ENCODE data around the gene L3MBTL2.
"Not testable (repeated sequence)": the region's sequence is repeated elsewhere in the genome, so short reads cannot be mapped to it uniquely, and the experiment has no call there.

Gene L3MBTL2

DNA sequence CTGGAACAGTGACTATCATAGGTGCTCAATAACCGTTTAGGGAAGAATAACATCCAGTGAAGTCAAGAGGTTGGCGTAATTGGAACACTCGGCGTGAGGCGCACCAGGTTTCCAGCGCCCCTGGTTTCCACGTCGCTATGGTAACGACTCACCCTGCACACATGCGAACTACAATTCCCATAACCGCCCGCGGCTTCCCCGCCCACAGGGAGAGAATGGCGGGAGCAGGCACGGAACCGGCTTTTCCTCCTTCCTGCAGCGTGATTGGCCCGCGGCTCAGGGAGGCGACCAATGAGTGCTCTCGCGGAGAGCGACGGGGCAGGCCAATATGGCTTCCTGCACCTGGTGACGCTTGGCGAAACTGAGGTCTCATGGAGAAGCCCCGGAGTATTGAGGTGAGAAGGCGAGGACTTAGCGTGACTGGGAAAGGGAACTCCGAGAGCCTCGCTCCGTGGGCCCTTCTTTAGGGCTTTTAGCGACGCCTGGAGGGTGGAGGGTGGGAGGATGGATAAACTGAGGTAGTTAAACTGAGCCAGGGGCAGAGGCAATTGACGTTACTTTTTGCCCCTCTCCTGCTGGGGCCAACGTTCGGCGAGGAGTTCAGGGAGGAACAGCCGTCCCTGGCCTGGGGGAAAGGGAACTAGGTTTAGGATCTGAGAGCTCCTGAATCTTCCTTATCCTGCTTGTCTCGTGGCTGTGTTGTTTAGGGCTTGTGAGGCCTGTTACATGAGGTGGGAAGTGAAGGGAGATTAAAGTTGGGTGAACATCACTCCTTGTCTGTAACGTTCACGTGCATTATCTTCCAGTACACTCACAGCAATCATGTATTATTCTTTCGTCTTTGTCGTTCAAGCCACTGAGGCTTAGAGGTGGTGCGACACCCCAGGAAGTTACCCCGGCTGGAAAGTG lies at the start of gene L3MBTL2:
L3MBTL2 (plus strand) TSS at position 321 of the 909 bp plus-strand sequence; CDS start at position 372, 51 bp downstream.
- Mint-ChIP-seq H3K4me1 (peaks cover 39% of the 10 kb centered on the region), H3K36me3 (peaks cover 3% of the 10 kb centered on the region), H3K27me3 (no peaks in the 10 kb centered on the region), H3K4me3 (peak within 1 kb of the TSS; percentile 97), H3K27ac (peak within 1 kb of the TSS; percentile 97), H3K9me3 (no peaks in the 10 kb centered on the region)

DNA sequence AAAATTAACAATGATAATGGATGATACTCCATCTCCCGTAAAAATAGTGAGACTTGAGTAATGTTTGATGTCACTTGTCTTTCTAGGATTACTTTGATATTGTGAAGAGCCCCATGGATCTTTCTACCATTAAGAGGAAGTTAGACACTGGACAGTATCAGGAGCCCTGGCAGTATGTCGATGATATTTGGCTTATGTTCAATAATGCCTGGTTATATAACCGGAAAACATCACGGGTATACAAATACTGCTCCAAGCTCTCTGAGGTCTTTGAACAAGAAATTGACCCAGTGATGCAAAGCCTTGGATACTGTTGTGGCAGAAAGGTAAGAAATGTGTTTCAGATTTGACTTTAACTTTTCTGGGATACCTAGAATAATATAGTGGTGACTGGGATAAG lies 48.0 kb upstream of the L3MBTL2 start:
- peaks cover 4% of the 10 kb centered on the region for H3K4me1 Mint-ChIP-seq
- peaks cover 13% of the 10 kb centered on the region for H3K36me3 Mint-ChIP-seq
- no peaks in the 10 kb centered on the region for H3K9me3 Mint-ChIP-seq
- H3K27me3 Mint-ChIP-seq: no peaks in the 10 kb centered on the region
- no peak overlapping the region for H3K4me3 Mint-ChIP-seq
- H3K27ac Mint-ChIP-seq: peak overlapping the region; percentile 74

DNA sequence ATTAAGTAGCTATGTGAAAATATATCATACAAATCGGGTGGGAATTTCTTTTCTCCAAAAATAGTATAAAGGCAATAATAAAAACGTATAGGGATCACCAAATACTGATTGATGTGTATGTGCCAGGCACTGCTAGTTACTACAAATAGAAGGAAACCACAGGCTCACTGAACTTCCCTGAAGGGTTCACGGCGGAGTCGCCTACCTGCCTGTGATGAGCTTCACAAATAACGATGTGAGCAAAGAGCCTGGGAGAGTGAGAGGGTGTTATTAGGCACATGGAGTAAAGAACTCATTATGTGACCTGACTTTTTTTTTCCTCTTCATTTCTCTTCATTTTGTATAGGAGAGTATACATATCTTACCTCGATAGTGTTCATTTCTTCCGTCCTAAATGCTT lies 36.0 kb upstream of the L3MBTL2 start:
- Mint-ChIP-seq H3K4me1 (peaks cover 6% of the 10 kb centered on the region), H3K27ac (peak overlapping the region; percentile 13), H3K36me3 (peaks cover 16% of the 10 kb centered on the region), H3K4me3 (no peak overlapping the region), H3K9me3 (no peaks in the 10 kb centered on the region), H3K27me3 (no peaks in the 10 kb centered on the region)

DNA sequence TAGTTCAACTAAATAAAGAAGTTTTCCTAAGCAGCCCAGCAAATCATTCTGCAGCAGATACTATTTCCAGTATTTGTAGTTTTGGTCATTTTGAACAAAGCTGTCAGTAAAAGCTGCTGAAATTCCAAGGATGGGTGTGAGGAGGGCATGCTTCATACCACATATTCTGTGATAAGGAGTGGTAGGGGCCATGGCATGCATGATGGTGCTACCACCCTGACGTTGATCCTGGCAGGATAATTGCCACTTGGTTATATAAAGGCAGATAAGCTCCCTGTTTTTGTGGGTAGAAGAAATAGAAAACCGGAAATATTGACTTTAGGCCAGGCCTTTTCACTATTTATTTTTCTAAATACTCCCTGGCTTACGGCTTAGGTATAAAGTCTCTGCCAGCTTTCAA lies 33.1 kb upstream of the L3MBTL2 start:
- H3K27me3 Mint-ChIP-seq: no peaks in the 10 kb centered on the region
- peaks cover 21% of the 10 kb centered on the region for H3K4me1 Mint-ChIP-seq
- peak overlapping the region; percentile 79 for H3K27ac Mint-ChIP-seq
- no peaks in the 10 kb centered on the region for H3K9me3 Mint-ChIP-seq
- no peak overlapping the region for H3K4me3 Mint-ChIP-seq
- peaks cover 16% of the 10 kb centered on the region for H3K36me3 Mint-ChIP-seq

DNA sequence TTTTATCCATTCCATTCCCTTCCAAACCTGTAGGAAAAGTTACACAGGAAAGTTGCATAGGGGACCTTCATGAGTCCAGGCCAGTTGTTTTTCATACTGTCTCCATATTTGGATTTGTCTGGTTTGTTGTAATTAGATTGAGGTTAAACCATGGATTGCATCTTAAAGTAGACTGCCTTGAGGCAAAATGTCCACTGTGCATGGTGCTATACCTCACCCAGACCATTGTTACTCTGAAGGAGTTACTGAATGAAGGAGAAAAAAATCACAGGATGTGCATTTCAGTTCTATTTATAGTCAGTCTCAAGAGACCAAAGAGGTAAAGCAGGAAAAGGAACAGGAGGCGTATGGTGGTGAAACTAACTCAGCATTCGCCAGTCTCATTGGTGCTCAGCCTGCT lies 29.6 kb upstream of the L3MBTL2 start:
- no peaks in the 10 kb centered on the region for H3K9me3 Mint-ChIP-seq
- H3K4me1 Mint-ChIP-seq: peaks cover 21% of the 10 kb centered on the region
- no peak overlapping the region for H3K27ac Mint-ChIP-seq
- H3K36me3 Mint-ChIP-seq: peaks cover 17% of the 10 kb centered on the region
- H3K27me3 Mint-ChIP-seq: no peaks in the 10 kb centered on the region
- H3K4me3 Mint-ChIP-seq: no peak overlapping the region

DNA sequence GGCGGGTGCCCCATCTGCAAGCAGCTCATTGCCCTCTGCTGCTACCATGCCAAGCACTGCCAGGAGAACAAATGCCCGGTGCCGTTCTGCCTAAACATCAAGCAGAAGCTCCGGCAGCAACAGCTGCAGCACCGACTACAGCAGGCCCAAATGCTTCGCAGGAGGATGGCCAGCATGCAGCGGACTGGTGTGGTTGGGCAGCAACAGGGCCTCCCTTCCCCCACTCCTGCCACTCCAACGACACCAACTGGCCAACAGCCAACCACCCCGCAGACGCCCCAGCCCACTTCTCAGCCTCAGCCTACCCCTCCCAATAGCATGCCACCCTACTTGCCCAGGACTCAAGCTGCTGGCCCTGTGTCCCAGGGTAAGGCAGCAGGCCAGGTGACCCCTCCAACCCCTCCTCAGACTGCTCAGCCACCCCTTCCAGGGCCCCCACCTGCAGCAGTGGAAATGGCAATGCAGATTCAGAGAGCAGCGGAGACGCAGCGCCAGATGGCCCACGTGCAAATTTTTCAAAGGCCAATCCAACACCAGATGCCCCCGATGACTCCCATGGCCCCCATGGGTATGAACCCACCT lies 28.0 kb upstream of the L3MBTL2 start:
- no peak overlapping the region for H3K4me3 Mint-ChIP-seq
- H3K4me1 Mint-ChIP-seq: peaks cover 25% of the 10 kb centered on the region
- H3K27me3 Mint-ChIP-seq: no peaks in the 10 kb centered on the region
- H3K36me3 Mint-ChIP-seq: peaks cover 17% of the 10 kb centered on the region
- H3K9me3 Mint-ChIP-seq: no peaks in the 10 kb centered on the region
- H3K27ac Mint-ChIP-seq: no peak overlapping the region

DNA sequence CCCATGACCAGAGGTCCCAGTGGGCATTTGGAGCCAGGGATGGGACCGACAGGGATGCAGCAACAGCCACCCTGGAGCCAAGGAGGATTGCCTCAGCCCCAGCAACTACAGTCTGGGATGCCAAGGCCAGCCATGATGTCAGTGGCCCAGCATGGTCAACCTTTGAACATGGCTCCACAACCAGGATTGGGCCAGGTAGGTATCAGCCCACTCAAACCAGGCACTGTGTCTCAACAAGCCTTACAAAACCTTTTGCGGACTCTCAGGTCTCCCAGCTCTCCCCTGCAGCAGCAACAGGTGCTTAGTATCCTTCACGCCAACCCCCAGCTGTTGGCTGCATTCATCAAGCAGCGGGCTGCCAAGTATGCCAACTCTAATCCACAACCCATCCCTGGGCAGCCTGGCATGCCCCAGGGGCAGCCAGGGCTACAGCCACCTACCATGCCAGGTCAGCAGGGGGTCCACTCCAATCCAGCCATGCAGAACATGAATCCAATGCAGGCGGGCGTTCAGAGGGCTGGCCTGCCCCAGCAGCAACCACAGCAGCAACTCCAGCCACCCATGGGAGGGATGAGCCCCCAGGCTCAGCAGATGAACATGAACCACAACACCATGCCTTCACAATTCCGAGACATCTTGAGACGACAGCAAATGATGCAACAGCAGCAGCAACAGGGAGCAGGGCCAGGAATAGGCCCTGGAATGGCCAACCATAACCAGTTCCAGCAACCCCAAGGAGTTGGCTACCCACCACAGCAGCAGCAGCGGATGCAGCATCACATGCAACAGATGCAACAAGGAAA lies 27.3 kb upstream of the L3MBTL2 start:
- H3K4me1 Mint-ChIP-seq: peaks cover 25% of the 10 kb centered on the region
- H3K27me3 Mint-ChIP-seq: no peaks in the 10 kb centered on the region
- no peaks in the 10 kb centered on the region for H3K9me3 Mint-ChIP-seq
- H3K4me3 Mint-ChIP-seq: no peak overlapping the region
- H3K36me3 Mint-ChIP-seq: peaks cover 14% of the 10 kb centered on the region
- H3K27ac Mint-ChIP-seq: no peak overlapping the region

DNA sequence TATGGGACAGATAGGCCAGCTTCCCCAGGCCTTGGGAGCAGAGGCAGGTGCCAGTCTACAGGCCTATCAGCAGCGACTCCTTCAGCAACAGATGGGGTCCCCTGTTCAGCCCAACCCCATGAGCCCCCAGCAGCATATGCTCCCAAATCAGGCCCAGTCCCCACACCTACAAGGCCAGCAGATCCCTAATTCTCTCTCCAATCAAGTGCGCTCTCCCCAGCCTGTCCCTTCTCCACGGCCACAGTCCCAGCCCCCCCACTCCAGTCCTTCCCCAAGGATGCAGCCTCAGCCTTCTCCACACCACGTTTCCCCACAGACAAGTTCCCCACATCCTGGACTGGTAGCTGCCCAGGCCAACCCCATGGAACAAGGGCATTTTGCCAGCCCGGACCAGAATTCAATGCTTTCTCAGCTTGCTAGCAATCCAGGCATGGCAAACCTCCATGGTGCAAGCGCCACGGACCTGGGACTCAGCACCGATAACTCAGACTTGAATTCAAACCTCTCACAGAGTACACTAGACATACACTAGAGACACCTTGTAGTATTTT lies 26.6 kb upstream of the L3MBTL2 start:
- H3K4me1 Mint-ChIP-seq: peaks cover 21% of the 10 kb centered on the region
- H3K27ac Mint-ChIP-seq: peak overlapping the region; percentile 84
- peaks cover 10% of the 10 kb centered on the region for H3K36me3 Mint-ChIP-seq
- no peaks in the 10 kb centered on the region for H3K27me3 Mint-ChIP-seq
- H3K4me3 Mint-ChIP-seq: no peak overlapping the region
- no peaks in the 10 kb centered on the region for H3K9me3 Mint-ChIP-seq

DNA sequence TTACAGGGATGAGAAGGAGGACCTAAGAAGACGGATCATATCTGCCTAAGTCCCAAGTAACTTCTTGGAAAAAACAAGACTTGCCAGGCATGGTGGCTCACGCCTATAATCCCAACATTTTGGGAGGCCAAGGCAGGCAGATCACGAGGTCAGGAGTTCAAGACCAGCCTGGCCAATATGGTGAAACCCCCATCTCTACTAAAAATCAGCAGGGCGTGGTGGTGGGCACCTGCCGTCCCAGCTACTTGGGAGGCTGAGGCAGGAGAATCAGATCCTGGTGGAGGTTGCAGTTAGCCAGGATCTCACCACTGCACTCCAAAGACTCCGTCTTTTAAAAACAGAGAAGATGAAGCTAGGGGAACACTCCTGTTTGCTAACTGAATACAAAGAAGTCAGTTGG lies 24.8 kb upstream of the L3MBTL2 start:
- not testable (repeated sequence) for H3K27ac Mint-ChIP-seq, H3K4me1 Mint-ChIP-seq, H3K9me3 Mint-ChIP-seq, H3K4me3 Mint-ChIP-seq, H3K36me3 Mint-ChIP-seq, H3K27me3 Mint-ChIP-seq

DNA sequence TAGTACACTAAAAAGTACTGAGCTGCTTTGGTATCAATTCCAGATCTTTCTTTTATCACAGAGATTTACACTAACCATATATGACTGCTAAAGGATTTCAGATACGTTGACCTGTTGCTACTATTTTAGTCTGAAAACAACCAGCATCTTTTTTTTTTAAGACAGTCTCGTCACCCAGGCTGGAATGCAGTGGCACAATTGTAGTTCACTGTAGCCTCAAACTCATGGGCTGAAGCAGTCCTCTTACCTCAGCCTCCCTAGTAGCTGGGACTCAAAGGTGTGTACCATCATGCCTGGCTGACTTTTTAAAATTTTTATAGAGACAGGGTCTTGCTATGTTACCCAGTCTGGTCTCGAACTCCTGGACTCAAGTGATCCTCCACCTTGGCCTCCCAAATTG lies 24.2 kb upstream of the L3MBTL2 start:
- Mint-ChIP-seq H3K4me3 (no peak overlapping the region), H3K27ac (peak overlapping the region; percentile 14), H3K27me3 (no peaks in the 10 kb centered on the region), H3K9me3 (no peaks in the 10 kb centered on the region), H3K36me3 (peaks cover 9% of the 10 kb centered on the region), H3K4me1 (peaks cover 4% of the 10 kb centered on the region)

DNA sequence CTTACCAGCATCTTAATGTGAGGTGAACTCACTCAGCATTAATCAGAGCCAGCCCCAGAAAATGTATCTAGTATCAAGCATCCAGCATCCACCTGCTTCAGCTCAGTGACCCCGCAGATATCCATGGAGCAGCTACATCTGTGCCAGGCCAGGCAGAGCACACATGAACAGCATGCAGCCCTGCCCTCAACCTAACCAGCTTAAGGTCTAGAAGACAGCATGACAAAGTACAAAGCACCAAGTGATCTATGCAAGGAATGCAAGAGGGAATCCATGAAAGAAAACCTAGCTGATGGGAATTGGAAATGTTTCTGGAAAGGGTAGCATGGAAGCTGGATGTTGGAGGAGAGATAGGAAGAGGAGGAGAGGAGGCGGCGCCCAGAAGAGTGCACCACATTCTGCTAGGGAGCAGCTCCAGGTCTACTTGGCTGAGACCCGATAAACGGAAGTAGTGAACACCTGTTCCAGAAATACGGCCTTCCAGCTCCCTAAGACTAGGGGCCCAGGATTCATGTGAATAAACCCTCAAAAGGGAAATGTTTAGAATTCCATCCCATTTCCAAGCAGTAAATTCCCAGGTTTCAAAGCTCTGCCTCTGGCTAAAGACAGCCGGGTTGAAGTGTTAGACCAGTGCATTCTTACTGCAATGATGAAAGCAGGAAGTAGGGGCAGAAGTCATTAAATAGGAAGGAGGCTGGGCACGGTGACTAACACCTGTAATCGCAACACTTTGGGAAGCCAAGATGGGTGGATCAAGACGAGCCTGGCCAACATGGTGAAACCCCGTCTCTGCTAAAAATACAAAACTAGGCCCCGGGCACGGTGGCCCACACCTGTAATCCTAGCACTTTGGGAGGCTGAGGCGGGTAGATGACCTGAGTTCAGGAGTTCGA lies 23.5 kb upstream of the L3MBTL2 start:
- peak overlapping the region; percentile 26 for H3K27ac Mint-ChIP-seq
- H3K4me3 Mint-ChIP-seq: no peak overlapping the region
- peaks cover 4% of the 10 kb centered on the region for H3K4me1 Mint-ChIP-seq
- H3K36me3 Mint-ChIP-seq: peaks cover 9% of the 10 kb centered on the region
- no peaks in the 10 kb centered on the region for H3K27me3 Mint-ChIP-seq
- H3K9me3 Mint-ChIP-seq: no peaks in the 10 kb centered on the region

DNA sequence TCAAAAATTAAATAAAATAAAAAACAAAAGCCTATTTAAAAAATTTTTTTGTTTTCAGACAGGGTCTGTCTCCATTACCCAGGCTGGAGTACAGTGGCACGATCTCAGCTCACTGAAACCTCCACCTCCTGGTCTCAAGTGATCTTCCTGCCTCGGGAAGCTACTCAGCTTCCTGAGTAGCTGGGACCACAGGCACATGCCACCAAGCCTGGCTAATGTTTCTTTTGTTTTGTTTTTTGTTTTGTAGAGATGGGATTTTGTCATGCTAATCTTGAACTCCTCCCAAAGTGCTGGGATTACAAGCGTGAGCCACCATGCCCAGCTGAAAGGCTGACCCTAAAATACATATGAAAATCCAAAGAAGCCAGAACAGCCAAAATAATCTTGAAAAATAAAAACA lies 20.4 kb upstream of the L3MBTL2 start:
- Mint-ChIP-seq H3K36me3 (no peaks in the 10 kb centered on the region), H3K4me3 (no peak overlapping the region), H3K27ac (no peak overlapping the region), H3K9me3 (no peaks in the 10 kb centered on the region), H3K4me1 (peaks cover 4% of the 10 kb centered on the region), H3K27me3 (no peaks in the 10 kb centered on the region)

DNA sequence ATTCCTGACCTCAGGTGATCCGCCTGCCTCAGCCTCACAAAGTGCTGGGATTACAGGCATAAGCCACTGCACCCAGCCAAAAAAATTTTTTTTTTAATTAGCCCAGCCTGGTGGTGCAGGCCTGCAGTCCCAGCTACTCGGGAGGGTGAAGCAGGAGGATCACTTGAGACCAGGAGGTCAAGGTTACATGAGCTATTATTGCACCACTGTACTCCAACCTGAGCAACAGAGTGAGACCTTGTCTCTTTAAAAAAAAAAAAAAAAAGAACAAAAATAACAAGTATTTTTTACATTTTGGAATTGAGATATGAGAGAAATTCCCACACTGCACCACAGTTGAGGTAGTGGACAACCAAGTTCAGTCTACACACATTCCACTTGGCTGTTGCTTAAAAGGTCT lies 13.6 kb upstream of the L3MBTL2 start:
- no peak overlapping the region for H3K27ac Mint-ChIP-seq
- H3K4me3 Mint-ChIP-seq: no peak overlapping the region
- no peaks in the 10 kb centered on the region for H3K4me1 Mint-ChIP-seq
- no peaks in the 10 kb centered on the region for H3K27me3 Mint-ChIP-seq
- H3K36me3 Mint-ChIP-seq: no peaks in the 10 kb centered on the region
- H3K9me3 Mint-ChIP-seq: no peaks in the 10 kb centered on the region

DNA sequence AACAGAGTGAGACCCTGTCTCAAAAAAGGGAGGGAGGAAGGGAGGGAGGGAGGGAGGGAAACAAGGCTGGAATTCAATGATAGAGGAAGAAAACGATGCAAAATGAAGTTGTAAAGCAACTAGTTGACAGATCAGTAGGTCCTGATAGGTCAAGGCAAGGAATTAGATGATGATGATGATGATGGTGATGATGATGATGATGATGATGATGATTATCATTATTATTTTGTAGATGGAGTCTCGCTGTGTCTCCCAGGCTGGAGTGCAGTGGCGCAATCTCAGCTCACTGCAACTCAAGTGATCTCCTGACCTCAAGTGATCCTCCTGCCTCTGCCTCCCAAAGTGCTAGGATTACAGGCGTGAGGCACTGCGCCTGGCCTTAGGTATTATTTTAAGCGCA lies 11.3 kb upstream of the L3MBTL2 start:
- Mint-ChIP-seq H3K36me3 (no peaks in the 10 kb centered on the region), H3K27me3 (no peaks in the 10 kb centered on the region), H3K4me3 (no peak overlapping the region), H3K4me1 (peaks cover 10% of the 10 kb centered on the region), H3K27ac (no peak overlapping the region), H3K9me3 (no peaks in the 10 kb centered on the region)
